COR-L47 (cell line): ENCODE results near the gene KLHL34.

Experiments
- DNase-seq: peaks from one replicate; lab custom pipeline; 2025; lab: John Stamatoyannopoulos, UW

Gene KLHL34

GRCh38 chrX:21655901-21656586 is 2.1 kb downstream of the KLHL34 start:
- no peak for DNase-seq

- DNase-seq = no peak
Observed at GRCh38 chrX:21645886-21646285, 12.2 kb downstream of the KLHL34 start.

GRCh38 chrX:21645431-21645830 is 12.7 kb downstream of the KLHL34 start:
- no peak for DNase-seq

GRCh38 chrX:21639775-21640174 is 18.4 kb downstream of the KLHL34 start:
- DNase-seq = no peak

GRCh38 chrX:21638311-21638710 is 19.8 kb downstream of the KLHL34 start:
- DNase-seq = no peak

- no peak for DNase-seq
Observed at GRCh38 chrX:21632027-21632426, 26.1 kb downstream of the KLHL34 start.

- no peak for DNase-seq
Observed at GRCh38 chrX:21623778-21624501, 34.2 kb downstream of the KLHL34 start.

GRCh38 chrX:21620234-21620633 is 37.9 kb downstream of the KLHL34 start:
- no peak for DNase-seq

GRCh38 chrX:21616386-21616785 is 41.7 kb downstream of the KLHL34 start:
- DNase-seq = no peak

- DNase-seq = no peak
Observed at GRCh38 chrX:21612154-21612553, 46.0 kb downstream of the KLHL34 start.

- no peak for DNase-seq
Observed at GRCh38 chrX:21610168-21610567, 48.0 kb downstream of the KLHL34 start.

- DNase-seq = no peak
Observed at GRCh38 chrX:21606002-21606401, 52.1 kb downstream of the KLHL34 start.
